Measurements from ENCODE around the gene TMEM11.

Gene TMEM11

GRCh38 chr17:21157586-21158370, 56.2 kb downstream of the TMEM11 start:
- no peak for DNase-seq

GRCh38 chr17:21152731-21153130, 61.2 kb downstream of the TMEM11 start:
- no peak for DNase-seq

GRCh38 chr17:21149621-21150020, 64.3 kb downstream of the TMEM11 start:
- DNase-seq = no peak

Data from GOT3 (cell line).